Measurements from ENCODE around the gene CDON.

DNA sequence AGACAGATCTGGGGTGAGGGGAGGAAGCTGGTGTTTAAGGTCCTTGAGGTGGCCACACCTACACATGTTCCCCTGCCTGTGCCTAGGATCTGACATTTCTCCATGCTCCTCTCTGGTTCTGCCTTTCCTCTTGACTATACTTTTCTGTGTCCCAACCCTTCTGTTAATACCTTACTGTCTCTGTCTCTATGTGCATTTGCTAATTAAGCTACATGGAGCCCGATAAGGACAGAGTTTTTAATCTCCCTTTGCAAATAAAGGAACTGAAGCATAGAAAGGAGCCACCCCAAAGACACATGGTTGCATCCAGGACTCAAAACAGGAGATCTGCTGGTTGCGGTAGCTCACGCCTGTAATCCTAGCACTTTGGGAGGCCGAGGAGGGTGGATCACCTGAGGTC lies 33.1 kb upstream of the CDON start:
- TF ChIP-seq GATA3 (IDR thresholded peaks at IDR 0.05; ENCODE audit: low read depth, low read length) (no peak), GATA2 (IDR thresholded peaks at IDR 0.05; ENCODE audit: low read depth, low read length) (no peak)
